ENCODE measurements around the gene VAV1. TPM values are rescaled to one million over a fixed set of nuclear protein-coding genes. Genes with fewer than 3 reads are reported as not detected.

VAV1 gene
- total and polyA plus RNA-seq, 9 of the 15 experiments (the other 6 are each of a cell fraction or from before 2014, with no cell fraction given) = 0.46 to 20.1 (median 11.1) TPM

DNA sequence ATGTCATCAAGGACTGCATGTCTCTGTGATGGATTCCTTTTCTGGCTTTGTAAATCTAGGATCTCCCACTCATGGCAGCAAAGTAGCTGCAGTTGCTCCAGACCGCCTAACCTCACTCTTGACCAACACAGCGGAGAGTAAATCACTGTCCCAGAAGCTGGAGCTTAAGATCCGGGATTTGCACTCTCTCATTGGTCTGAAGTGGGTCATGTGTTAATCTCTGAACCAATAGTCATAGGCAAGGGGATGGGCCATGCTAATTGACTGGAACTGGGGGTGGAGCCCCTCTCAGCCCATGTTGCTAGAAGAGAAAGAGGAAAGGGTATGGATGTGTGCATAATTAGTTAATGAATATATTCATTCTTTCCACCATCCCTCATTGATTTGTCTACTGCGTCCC is 34.0 kb downstream of the VAV1 start (continued):
- TF ChIP-seq KAT2B (IDR thresholded peaks at IDR 0.05; ENCODE audit: low read depth, low read length) (no peak), STAG1 (CRISPR knock-in tag; IDR thresholded peaks at IDR 0.05; ENCODE audit: borderline replicate concordance) (no peak), ZNF79 (CRISPR knock-in tag; IDR thresholded peaks at IDR 0.05; ENCODE audit: low read depth) (no peak), ELF4 (CRISPR knock-in tag; IDR thresholded peaks at IDR 0.05) (no peak), ZBTB12 (CRISPR knock-in tag; IDR thresholded peaks at IDR 0.05) (no peak), SP1 (CRISPR knock-in tag; IDR thresholded peaks at IDR 0.05) (no peak), BCOR (IDR thresholded peaks at IDR 0.05) (no peak), ZNF655 (CRISPR knock-in tag; IDR thresholded peaks at IDR 0.05) (no peak), FOXJ2 (tag; IDR thresholded peaks at IDR 0.05) (no peak), NCOA2 (IDR thresholded peaks at IDR 0.05; ENCODE audit: partially characterized antibody in 2 of 2) (no peak), HNRNPUL1 (IDR thresholded peaks at IDR 0.05; ENCODE audit: low read length) (no peak), ATF2 (CRISPR knock-in tag; IDR thresholded peaks at IDR 0.05) (no peak), SREBF1 (IDR thresholded peaks at IDR 0.05; ENCODE audit: borderline replicate concordance, low read depth, low read length) (no peak), SIN3B (IDR thresholded peaks at IDR 0.05; ENCODE audit: low read depth) (no peak), PKNOX1 (IDR thresholded peaks at IDR 0.05) (peak; percentile 85), RAD51 (IDR thresholded peaks at IDR 0.05; ENCODE audit: borderline replicate concordance, low read depth) (peak; percentile 70), IRF9 (tag; IDR thresholded peaks at IDR 0.05) (no peak)
- TF ChIP-seq, protein P1, sequence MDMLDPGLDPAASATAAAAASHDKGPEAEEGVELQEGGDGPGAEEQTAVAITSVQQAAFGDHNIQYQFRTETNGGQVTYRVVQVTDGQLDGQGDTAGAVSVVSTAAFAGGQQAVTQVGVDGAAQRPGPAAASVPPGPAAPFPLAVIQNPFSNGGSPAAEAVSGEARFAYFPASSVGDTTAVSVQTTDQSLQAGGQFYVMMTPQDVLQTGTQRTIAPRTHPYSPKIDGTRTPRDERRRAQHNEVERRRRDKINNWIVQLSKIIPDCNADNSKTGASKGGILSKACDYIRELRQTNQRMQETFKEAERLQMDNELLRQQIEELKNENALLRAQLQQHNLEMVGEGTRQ (CRISPR knock-in tag; IDR thresholded peaks at IDR 0.05) = peak; percentile 71
- TF ChIP-seq, protein P2, sequence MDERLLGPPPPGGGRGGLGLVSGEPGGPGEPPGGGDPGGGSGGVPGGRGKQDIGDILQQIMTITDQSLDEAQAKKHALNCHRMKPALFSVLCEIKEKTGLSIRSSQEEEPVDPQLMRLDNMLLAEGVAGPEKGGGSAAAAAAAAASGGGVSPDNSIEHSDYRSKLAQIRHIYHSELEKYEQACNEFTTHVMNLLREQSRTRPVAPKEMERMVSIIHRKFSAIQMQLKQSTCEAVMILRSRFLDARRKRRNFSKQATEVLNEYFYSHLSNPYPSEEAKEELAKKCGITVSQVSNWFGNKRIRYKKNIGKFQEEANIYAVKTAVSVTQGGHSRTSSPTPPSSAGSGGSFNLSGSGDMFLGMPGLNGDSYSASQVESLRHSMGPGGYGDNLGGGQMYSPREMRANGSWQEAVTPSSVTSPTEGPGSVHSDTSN (CRISPR knock-in tag; IDR thresholded peaks at IDR 0.05; ENCODE audit: low read depth) = no peak
- TF ChIP-seq, protein P2 (tag; conservative IDR thresholded peaks at IDR 0.05; ENCODE audit: low read depth) = peak; percentile 50

All from K562 (cell line).